Neural crest cell (in vitro differentiated cells): ENCODE results near the gene TMEM107. TPM values are rescaled to one million over a fixed set of nuclear protein-coding genes. Genes with fewer than 3 reads are reported as not detected.

Source experiments
- DNase-seq: peaks from one replicate; pipeline ENCODE4 v3.0.0; 2021; ENCODE audit warnings: low read depth, mixed read lengths, low spot score
- H3K27ac Mint-ChIP-seq: one replicate; pipeline ENCODE4 v1.8.0; 2021; ENCODE audit warnings: mild to moderate bottlenecking, mixed read lengths; ENCODE audit not compliant: unreplicated experiment
- H3K27me3 Mint-ChIP-seq: 2 replicates; pipeline ENCODE4 v1.8.0; 2021; ENCODE audit warnings: low read depth, mild to moderate bottlenecking, mixed read lengths
- H3K36me3 Mint-ChIP-seq: 2 replicates; pipeline ENCODE4 v1.8.0; 2021; ENCODE audit warnings: low read depth, mild to moderate bottlenecking, mixed read lengths
- H3K4me1 Mint-ChIP-seq: 2 replicates; pipeline ENCODE4 v1.8.0; 2021; ENCODE audit warnings: mixed read lengths
- H3K4me3 Mint-ChIP-seq: one replicate; pipeline ENCODE4 v1.8.0; 2021; ENCODE audit warnings: mild to moderate bottlenecking, mixed read lengths
- H3K9me3 Mint-ChIP-seq: 2 replicates; pipeline ENCODE4 v1.8.0; 2021; ENCODE audit warnings: mixed read lengths
- CTCF ChIP-seq: fragments of 200-600 bp; sonication (generic); conservative IDR thresholded peaks from 2 replicates; pipeline ENCODE4 v1.5.0; 2021; ENCODE audit warnings: antibody characterized with exemption, mild to moderate bottlenecking
- total RNA-seq: library from RNA; stranded (reverse); gene quantifications from 2 replicates; pipeline ENCODE4 v1.2.1, GENCODE V29; 2021

The TMEM107 gene
- total RNA-seq, 1 donor from 2014 or later, result 41.4 TPM

GRCh38 chr17:8161289-8162232 lies 14.6 kb downstream of the TMEM107 start:
- DNase-seq, result no peak
- peak overlapping the region; percentile 80 for H3K4me3 Mint-ChIP-seq
- peak overlapping the region; percentile 62 for H3K27ac Mint-ChIP-seq
- peaks cover 12% of the 10 kb centered on the region for H3K36me3 Mint-ChIP-seq
- no peak for TF ChIP-seq CTCF
- peaks cover 2% of the 10 kb centered on the region for H3K27me3 Mint-ChIP-seq
- H3K9me3 Mint-ChIP-seq, result no peaks in the 10 kb centered on the region
- H3K4me1 Mint-ChIP-seq, result peaks cover 46% of the 10 kb centered on the region

GRCh38 chr17:8160741-8161221 lies 15.4 kb downstream of the TMEM107 start:
- no peak overlapping the region for H3K27ac Mint-ChIP-seq
- H3K27me3 Mint-ChIP-seq, result peaks cover 2% of the 10 kb centered on the region
- DNase-seq, result no peak
- peaks cover 12% of the 10 kb centered on the region for H3K36me3 Mint-ChIP-seq
- no peaks in the 10 kb centered on the region for H3K9me3 Mint-ChIP-seq
- H3K4me3 Mint-ChIP-seq, result peak overlapping the region; percentile 80
- no peak for TF ChIP-seq CTCF
- peaks cover 46% of the 10 kb centered on the region for H3K4me1 Mint-ChIP-seq

- Mint-ChIP-seq H3K4me3 (peak overlapping the region; percentile 80), H3K27ac (no peak overlapping the region), H3K36me3 (peaks cover 12% of the 10 kb centered on the region), H3K27me3 (peaks cover 2% of the 10 kb centered on the region), H3K9me3 (no peaks in the 10 kb centered on the region), H3K4me1 (peaks cover 46% of the 10 kb centered on the region)
- TF ChIP-seq CTCF, result no peak
- DNase-seq, result no peak
Measured at GRCh38 chr17:8160224-8160577, 16.0 kb downstream of the TMEM107 start.

GRCh38 chr17:8159459-8160223 lies 16.5 kb downstream of the TMEM107 start:
- peaks cover 2% of the 10 kb centered on the region for H3K27me3 Mint-ChIP-seq
- DNase-seq, result no peak
- TF ChIP-seq CTCF, result no peak
- H3K36me3 Mint-ChIP-seq, result peaks cover 12% of the 10 kb centered on the region
- peaks cover 41% of the 10 kb centered on the region for H3K4me1 Mint-ChIP-seq
- no peaks in the 10 kb centered on the region for H3K9me3 Mint-ChIP-seq
- H3K4me3 Mint-ChIP-seq, result peak overlapping the region; percentile 80
- no peak overlapping the region for H3K27ac Mint-ChIP-seq

- no peak for TF ChIP-seq CTCF
- peaks cover 35% of the 10 kb centered on the region for H3K4me1 Mint-ChIP-seq
Measured at GRCh38 chr17:8159032-8159400, 17.2 kb downstream of the TMEM107 start.

More at GRCh38 chr17:8159032-8159400, 17.2 kb downstream of the TMEM107 start:
- peaks cover 12% of the 10 kb centered on the region for H3K36me3 Mint-ChIP-seq
- H3K27ac Mint-ChIP-seq, result no peak overlapping the region
- H3K4me3 Mint-ChIP-seq, result peak overlapping the region; percentile 93
- peaks cover 2% of the 10 kb centered on the region for H3K27me3 Mint-ChIP-seq
- no peak for DNase-seq
- H3K9me3 Mint-ChIP-seq, result no peaks in the 10 kb centered on the region
